MG63 (cell line): ENCODE measurements around the gene TRAPPC10. TPM values are rescaled to one million over a fixed set of nuclear protein-coding genes. Genes with fewer than 3 reads are reported as not detected.
A peak's percentile ranks its signal among the peaks of the same experiment; 100 is the strongest.

Experiments
- DNase-seq: peaks from one replicate; pipeline ENCODE4 v3.0.0-alpha.2; 2020
- H3K27me3 ChIP-seq: fragments of 250-450 bp; sonication (Bioruptor Pico); 2 replicates; pipeline ENCODE4 v1.5.1; 2020; ENCODE audit warnings: mild to moderate bottlenecking, moderate library complexity
- H3K36me3 ChIP-seq: fragments of 250-450 bp; sonication (Bioruptor Pico); 2 replicates; pipeline ENCODE4 v1.5.1; 2020; ENCODE audit warnings: mild to moderate bottlenecking, moderate library complexity
- H3K4me3 ChIP-seq: fragments of 250-450 bp; sonication (Bioruptor Pico); 2 replicates; pipeline ENCODE4 v1.5.1; 2020; ENCODE audit warnings: mild to moderate bottlenecking, moderate library complexity
- H3K9me3 ChIP-seq: fragments of 250-450 bp; sonication (Bioruptor Pico); 2 replicates; pipeline ENCODE4 v1.5.1; 2020; ENCODE audit warnings: mild to moderate bottlenecking, moderate library complexity
- total RNA-seq: library from RNA; depleted of rRNA; stranded (reverse); fragments of >200 nt; shearing (Covaris generic); gene quantifications from 2 replicates; pipeline ENCODE4 v1.2.3, GENCODE V29; 2014; ENCODE audit warnings: low replicate concordance

TRAPPC10 gene
- total RNA-seq, 1 experiment from 2014 or later: 33.7 TPM

DNA sequence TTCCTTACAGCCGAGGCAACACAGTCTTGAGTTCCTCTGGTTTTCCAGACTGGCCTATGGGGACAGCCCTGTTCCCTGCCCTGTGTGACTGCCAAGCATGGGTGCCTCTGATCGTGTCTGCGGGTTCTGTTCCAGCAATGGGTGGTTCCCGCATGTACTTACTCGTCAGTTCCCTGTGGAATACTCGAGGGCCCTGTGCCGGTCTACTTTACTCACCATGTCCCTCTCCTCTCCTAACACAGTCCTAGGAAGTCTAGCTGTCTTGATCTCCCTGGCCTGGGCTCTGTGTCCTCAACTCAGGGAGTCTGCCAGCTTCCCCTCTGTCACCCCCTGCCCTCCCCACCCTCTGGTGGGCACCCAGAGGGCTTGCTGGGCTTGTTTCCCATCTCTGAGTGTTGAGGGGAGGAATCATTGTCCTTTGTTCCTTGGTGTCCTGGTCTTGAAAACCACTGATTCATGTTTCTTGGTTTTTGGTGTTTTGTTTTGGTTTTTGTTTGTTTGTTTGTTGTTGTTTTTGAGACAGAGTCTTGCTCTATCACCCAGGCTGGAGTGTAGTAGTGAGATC is 36.0 kb downstream of the TRAPPC10 start:
- Histone ChIP-seq H3K4me3 (no peak overlapping the region), H3K36me3 (peaks cover 22% of the 10 kb centered on the region), H3K27me3 (no peaks in the 10 kb centered on the region), H3K9me3 (no peaks in the 10 kb centered on the region)
- no peak for DNase-seq

DNA sequence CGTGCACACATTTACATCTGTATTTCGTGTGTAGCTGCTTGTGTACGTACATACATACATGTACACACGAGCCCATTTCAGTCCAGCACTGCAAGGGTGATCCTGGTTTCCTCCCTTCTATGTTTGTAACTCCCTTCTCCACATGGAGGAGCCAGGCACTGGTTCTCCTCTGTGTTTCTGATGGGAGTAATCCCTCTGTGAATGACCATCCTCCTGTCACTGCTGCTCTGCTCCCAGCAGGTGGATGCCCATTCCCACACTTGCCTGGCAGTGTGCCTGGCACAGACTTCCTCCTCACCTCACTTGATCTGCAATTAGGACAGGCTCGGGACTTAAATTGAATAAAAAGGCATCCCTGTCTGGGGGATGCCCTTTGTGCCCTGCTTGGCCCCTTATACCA is 37.1 kb downstream of the TRAPPC10 start:
- Histone ChIP-seq H3K27me3 (no peaks in the 10 kb centered on the region), H3K4me3 (no peak overlapping the region), H3K9me3 (no peaks in the 10 kb centered on the region), H3K36me3 (peaks cover 28% of the 10 kb centered on the region)
- DNase-seq: no peak

DNA sequence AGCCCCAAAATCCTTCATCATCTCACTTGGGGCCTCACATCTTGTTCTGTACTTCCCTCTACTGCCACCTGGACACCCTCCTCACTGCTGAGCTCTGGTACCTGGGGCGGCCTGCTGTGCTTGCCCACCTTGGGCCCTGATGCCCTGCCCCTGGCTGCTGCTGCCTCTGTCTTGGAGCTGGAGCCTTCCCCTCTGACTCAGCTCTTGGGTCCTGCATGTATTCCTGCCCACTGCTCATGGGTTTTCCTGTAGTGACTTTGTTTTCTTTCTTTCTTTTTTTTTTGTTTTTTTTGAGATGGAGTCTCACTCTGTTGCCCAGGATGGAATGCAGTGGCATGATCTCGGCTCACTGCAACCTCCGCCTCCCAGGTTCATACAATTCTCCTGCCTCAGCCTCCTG is 37.5 kb downstream of the TRAPPC10 start:
- no peak overlapping the region for H3K4me3 ChIP-seq
- DNase-seq: no peak
- no peaks in the 10 kb centered on the region for H3K9me3 ChIP-seq
- H3K27me3 ChIP-seq: no peaks in the 10 kb centered on the region
- H3K36me3 ChIP-seq: peaks cover 28% of the 10 kb centered on the region

DNA sequence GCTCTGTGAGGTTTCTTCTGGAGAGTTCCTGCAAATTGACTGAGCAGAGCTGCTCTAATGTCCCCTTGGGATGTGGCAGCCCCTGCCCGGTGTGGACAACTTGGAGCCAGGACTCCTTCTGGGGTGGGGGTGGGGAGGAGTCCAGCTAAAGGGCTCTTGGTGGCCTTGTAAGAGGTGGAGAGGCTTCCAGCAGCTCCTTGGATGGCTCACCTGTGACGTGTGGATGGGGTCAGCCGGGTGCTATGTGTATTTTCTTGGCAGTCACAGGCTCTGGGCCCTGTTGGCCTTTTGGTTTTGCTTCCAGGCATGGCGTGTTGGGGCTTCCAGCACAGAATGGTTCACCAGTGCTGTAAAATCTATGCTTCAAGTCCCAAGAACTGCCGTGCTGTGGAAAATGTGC is 38.2 kb downstream of the TRAPPC10 start:
- DNase-seq: no peak
- Histone ChIP-seq H3K27me3 (no peaks in the 10 kb centered on the region), H3K9me3 (no peaks in the 10 kb centered on the region), H3K36me3 (peaks cover 32% of the 10 kb centered on the region), H3K4me3 (no peak overlapping the region)

DNA sequence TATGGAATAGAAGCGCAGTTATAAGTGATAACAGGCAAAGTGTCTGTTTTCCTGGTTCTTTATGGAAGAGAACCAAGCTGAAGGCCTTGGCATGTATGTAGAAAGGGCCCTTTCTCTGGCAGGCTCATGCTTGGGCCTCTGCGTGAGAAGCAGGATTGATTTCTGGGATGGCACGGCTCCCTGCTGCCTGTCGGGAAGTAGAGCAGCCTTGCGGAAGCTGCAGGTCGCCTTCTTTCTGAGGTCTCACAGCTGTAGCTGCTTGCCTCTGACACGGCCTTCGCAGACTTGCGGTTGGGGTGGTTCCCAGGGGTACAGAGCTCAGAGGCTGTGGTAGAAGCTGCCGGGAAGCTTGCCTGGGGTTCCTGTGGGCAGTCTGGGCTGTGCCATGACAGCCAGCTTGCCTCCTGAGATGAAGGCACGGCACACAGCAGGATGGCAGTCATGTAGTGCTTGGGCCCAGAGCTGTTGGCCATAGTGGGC is 39.4 kb downstream of the TRAPPC10 start:
- Histone ChIP-seq H3K9me3 (no peaks in the 10 kb centered on the region), H3K27me3 (no peaks in the 10 kb centered on the region), H3K4me3 (no peak overlapping the region), H3K36me3 (peaks cover 41% of the 10 kb centered on the region)
- peak; percentile 60 for DNase-seq

DNA sequence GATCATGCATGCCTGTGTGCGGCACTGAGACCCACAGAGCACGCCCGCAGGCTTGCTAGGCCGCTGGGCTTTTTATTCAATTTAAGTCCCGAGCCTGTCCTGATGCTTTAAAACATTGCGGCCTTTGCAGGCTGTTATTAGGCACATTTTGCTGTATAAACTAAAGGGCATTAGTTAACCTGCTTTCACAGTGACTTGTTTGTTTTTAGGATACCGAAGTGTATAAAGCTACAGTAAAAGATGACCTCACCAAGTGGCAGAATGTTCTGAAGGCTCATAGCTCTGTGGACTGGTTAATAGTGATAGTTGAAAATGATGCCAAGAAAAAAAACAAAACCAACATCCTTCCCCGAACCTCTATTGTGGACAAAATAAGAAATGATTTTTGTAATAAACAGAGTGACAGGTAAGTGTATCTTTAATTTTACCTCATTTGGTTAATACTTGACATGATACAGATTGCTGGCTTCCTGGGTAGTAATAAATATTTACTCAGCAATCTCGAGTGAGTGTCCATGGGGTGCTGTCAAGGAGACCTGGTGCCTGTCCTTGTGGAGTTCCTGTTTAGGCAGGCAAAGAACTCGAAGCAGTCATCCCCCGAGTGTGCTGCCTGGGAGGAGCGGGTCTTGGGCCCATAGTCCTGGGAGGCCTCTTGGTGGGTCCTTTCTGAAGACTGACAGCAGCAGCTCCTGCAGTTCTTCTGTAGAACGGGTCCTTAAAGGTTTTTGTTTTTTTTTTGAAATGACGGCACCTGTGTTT is 40.1 kb downstream of the TRAPPC10 start:
- Histone ChIP-seq H3K27me3 (no peaks in the 10 kb centered on the region), H3K9me3 (no peaks in the 10 kb centered on the region), H3K36me3 (peaks cover 40% of the 10 kb centered on the region), H3K4me3 (no peak overlapping the region)
- no peak for DNase-seq

DNA sequence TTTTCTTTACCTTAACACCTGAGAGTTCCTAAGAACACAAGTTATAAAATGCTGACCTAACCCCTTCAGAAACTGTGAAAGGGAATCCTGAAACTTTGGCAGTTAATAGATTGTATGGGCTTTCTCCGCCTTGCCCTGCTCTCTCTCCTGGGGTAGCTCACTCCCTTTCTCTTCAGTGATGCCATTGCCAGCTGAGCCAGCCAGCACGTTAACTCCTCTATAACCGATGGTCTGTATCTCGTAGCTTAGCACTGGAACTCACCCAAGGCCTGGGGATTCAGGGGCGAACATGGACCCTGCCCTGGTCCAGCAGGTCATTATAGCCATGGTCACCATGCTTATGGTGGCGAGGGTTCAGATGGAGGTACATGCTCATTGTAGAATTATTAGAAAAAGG is 40.7 kb downstream of the TRAPPC10 start:
- H3K4me3 ChIP-seq: no peak overlapping the region
- no peaks in the 10 kb centered on the region for H3K27me3 ChIP-seq
- no peak for DNase-seq
- H3K36me3 ChIP-seq: peaks cover 40% of the 10 kb centered on the region
- H3K9me3 ChIP-seq: no peaks in the 10 kb centered on the region

DNA sequence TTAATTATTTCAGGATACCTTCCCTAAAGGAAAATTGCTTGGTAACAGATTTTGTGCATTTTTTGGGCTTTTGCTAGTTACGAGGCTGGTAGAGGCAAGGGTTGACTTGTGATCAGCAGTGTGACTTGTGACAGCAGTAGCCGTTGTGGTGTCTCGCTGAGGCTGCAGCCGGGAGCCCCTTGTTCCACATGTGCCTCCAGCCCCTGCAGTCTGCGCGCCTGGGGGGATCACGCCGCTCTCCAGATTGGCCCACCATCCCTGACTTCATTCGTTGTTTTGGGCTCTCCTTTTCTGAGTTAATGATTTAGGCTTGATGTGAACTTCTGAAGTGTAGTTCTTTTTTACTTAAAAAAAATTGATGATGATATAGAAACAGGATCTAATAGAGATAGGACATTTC is 41.5 kb downstream of the TRAPPC10 start:
- DNase-seq: no peak
- Histone ChIP-seq H3K36me3 (peaks cover 40% of the 10 kb centered on the region), H3K27me3 (no peaks in the 10 kb centered on the region), H3K4me3 (no peak overlapping the region), H3K9me3 (no peaks in the 10 kb centered on the region)

DNA sequence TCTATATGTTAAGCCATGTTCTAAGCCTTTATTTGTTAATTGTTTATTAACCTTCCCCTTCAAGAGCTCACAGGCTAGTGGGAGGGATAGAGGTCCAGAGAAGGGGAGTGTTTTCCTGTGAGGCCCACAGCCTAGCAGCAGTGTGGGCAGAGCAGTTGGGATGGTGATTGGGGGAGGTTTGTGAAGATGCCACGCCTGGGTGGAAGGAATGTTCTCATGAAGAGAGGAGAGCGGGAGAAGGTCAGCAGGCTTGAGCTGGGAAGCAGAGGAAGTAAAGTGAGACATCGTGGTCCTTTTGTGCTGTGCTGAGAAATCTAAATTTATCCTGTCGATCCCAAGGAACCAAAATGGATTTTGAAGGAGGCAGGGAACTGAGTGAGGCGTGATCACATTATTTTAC is 42.6 kb downstream of the TRAPPC10 start:
- Histone ChIP-seq H3K9me3 (no peaks in the 10 kb centered on the region), H3K36me3 (peaks cover 45% of the 10 kb centered on the region), H3K4me3 (no peak overlapping the region), H3K27me3 (no peaks in the 10 kb centered on the region)
- DNase-seq: no peak

DNA sequence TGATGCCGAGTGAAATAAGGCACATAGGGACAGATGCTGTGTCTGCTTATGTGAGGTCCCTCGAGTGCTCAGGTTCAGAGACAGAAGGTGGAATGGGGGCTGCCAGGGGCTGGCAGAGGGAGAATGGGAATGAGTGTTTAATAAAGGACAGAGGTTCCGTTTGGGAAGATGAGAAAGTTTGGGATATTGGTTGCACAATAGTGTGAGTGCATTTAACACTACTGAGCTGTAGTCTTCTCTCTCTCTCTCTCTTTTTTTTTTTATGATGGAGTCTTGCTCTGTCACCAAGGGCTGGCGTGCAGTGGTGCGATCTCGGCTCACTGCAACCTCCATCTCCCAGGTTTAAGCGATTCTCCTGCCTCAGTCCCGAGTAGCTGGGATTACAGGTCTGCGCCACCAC is 44.9 kb downstream of the TRAPPC10 start:
- Histone ChIP-seq H3K36me3 (peaks cover 51% of the 10 kb centered on the region), H3K27me3 (no peaks in the 10 kb centered on the region), H3K4me3 (no peak overlapping the region), H3K9me3 (no peaks in the 10 kb centered on the region)
- DNase-seq: no peak

DNA sequence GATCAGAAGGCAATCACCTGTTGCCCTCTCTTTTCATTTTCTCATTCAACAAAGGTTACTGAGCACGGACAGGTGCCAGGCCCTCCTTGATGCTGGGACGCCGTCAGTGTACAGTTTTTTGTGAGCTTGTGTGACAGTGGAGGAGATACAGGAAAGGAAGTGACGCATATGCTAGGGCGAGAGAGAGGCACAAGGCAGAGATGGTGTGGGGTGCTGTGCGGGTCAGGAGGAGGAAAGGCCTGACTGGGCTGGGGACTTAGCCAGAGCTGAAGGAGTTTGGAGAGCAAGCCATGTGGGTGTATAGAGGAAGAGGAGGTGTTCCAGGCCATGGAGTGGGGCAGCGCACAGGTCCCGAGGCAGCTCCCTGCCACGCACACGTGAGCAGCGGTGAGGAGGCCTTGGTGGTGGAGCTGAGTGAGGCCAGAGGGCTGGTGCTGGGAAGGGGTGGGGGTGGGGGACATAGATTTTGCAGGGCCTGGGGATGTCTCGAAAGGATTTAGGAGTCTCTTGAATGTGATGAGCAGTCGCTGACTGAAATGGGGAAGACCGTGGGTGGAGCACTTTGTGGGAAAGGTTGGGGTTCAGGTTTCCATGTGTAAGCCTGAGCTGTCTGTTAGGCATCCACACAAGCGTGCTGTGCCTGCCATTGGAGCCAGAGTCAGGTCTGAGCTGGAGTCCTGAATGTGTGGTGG is 46.0 kb downstream of the TRAPPC10 start:
- no peak for DNase-seq
- H3K27me3 ChIP-seq: no peaks in the 10 kb centered on the region
- no peaks in the 10 kb centered on the region for H3K9me3 ChIP-seq
- H3K36me3 ChIP-seq: peaks cover 49% of the 10 kb centered on the region
- H3K4me3 ChIP-seq: no peak overlapping the region

DNA sequence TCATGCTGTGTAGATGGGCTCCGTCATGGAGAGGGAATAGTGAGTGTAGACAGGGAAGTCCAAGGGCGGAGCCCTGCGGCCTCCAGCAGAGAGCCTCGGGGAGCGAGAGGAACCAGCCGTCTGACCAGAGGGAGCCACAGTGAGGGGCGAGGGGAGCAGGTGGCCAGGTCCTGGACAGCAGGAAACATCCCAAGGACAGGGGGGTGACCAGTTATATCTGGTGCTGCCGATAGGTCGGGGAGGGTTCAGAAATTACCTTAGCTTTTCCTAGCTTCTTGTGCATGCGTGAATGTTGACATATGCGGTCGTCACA is 46.5 kb downstream of the TRAPPC10 start:
- DNase-seq: no peak
- H3K4me3 ChIP-seq: no peak overlapping the region
- no peaks in the 10 kb centered on the region for H3K9me3 ChIP-seq
- H3K36me3 ChIP-seq: peaks cover 51% of the 10 kb centered on the region
- no peaks in the 10 kb centered on the region for H3K27me3 ChIP-seq

DNA sequence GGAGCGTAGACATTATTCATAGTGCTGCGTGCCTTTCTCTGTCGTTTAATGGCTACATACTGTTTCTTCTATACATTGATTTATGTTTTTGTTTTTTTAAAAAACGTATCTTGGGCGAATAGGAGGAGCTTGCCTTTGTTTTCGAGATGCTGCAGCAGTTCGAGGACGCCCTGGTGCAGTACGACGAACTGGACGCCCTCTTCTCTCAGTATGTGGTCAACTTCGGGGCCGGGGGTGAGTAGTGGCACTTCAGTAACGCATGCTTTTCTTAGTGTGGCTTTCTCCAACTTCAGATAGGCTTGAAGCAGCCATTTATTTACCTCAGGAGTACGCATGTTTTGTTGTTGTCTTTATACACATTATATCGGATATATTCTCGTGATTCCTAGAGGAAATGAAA is 46.9 kb downstream of the TRAPPC10 start:
- Histone ChIP-seq H3K9me3 (no peaks in the 10 kb centered on the region), H3K36me3 (peaks cover 52% of the 10 kb centered on the region), H3K4me3 (no peak overlapping the region), H3K27me3 (no peaks in the 10 kb centered on the region)
- DNase-seq: no peak

DNA sequence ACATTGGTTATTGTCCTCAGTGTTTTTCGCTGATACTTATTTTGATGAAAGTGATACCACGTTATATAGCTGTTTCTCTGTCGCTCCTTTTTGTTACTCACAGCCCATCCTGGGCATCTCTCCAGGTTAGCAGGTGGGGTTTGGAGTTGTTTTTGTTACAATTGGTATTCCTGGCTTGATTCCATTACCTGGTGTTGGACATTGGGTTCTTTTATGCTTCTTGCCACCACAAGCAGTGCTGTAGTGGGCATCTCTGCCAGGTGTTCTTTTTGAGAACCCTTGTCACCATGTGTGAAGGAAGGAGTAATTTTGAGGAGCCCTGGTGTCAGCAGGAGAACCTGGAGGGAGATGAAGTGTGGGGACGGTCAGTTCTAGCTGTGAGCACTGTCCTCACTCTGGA is 47.6 kb downstream of the TRAPPC10 start:
- no peaks in the 10 kb centered on the region for H3K27me3 ChIP-seq
- H3K36me3 ChIP-seq: peaks cover 52% of the 10 kb centered on the region
- no peak overlapping the region for H3K4me3 ChIP-seq
- DNase-seq: no peak
- H3K9me3 ChIP-seq: no peaks in the 10 kb centered on the region

DNA sequence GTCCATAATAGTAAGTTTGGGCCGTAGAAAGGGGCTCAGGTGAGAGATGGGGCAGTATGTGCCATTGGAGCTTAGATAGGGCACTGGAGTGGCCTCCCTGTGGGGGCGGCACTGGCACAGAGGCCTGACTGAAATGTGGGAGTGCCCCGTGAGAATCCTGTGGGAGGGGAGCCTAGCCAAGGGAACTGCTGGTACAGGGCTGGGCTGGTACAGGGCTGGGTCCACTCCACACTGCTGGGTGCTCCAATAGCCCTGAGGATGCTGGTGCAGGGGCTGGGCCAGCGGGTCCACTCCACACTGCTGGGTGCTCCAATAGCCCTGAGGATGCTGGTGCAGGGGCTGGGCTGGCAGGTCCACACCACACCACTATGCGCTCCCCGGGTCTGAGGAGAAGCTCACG is 50.3 kb downstream of the TRAPPC10 start:
- no peak overlapping the region for H3K4me3 ChIP-seq
- H3K36me3 ChIP-seq: peaks cover 37% of the 10 kb centered on the region
- no peak for DNase-seq

DNA sequence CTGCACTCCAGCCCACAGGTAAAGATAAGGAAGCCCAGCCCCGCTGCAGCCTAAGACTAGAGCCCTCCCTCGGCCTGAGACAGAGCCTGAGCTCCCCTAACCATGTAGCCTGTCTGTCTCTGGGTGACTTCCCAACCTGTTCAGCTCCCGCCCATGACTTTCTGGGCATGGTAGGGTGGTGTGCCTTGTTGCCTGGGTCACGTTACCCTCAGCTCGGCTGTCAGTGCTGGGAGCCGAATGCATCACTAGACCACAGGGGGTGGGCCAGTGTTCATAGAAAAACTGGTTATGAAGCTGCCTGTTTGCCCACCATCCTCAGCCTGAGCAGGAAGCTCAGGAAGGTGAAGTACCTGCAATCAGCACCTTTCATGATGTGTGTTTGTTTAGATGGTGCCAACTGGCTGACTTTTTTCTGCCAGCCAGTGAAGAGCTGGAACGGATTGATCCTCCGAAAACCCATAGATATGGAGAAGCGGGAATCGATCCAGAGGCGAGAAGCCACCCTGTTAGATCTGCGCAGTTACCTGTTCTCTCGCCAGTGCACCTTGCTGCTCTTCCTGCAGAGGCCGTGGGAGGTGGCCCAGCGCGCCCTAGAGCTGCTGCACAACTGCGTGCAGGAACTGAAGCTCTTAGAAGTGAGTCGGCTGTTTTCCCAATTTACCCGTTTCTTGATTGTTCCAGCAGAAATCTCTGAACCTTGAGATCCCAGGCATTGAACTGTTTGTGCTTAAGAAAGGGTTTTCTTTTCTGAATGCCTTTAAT is 51.2 kb downstream of the TRAPPC10 start:
- Histone ChIP-seq H3K36me3 (peaks cover 33% of the 10 kb centered on the region), H3K4me3 (no peak overlapping the region), H3K27me3 (no peaks in the 10 kb centered on the region), H3K9me3 (no peaks in the 10 kb centered on the region)
- no peak for DNase-seq

More for the DNA sequence above, 50.3 kb downstream of the TRAPPC10 start:
- Histone ChIP-seq H3K9me3 (no peaks in the 10 kb centered on the region), H3K27me3 (no peaks in the 10 kb centered on the region)

DNA sequence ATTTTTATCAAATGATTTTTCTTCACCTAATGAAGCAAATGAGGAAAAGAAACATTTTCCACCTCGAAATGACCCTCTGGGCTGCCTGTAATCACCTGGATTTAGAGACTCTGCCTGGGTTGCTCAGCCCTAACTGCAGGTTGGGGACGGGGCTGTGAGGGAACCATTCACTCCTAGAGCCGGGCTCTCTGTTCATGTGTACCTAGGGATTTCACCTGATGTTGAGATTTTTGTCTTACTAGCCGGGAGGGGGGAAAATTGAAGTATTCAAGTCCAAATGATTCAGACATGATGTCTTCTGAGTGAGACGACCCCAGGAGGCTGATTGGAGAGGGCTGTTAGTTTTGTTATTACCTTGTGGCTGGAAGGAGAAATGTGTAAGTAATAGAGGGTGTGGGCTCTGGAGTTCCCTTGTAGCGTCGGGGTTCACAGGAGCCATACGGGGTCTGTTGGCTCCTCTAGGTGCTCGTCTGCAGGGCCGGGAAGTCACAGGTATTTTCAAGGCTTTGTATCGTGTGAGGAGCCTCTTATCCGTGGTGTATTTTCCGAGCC is 52.8 kb downstream of the TRAPPC10 start:
- Histone ChIP-seq H3K27me3 (no peaks in the 10 kb centered on the region), H3K4me3 (no peak overlapping the region), H3K9me3 (no peaks in the 10 kb centered on the region), H3K36me3 (peaks cover 35% of the 10 kb centered on the region)
- DNase-seq: no peak
